ENCODE measurements around the gene PPP2R2D. TPM values are rescaled to one million over a fixed set of nuclear protein-coding genes. Genes with fewer than 3 reads are reported as not detected.

PPP2R2D gene
- total RNA-seq, 1 experiment from 2014 or later = 23.5 TPM

DNA sequence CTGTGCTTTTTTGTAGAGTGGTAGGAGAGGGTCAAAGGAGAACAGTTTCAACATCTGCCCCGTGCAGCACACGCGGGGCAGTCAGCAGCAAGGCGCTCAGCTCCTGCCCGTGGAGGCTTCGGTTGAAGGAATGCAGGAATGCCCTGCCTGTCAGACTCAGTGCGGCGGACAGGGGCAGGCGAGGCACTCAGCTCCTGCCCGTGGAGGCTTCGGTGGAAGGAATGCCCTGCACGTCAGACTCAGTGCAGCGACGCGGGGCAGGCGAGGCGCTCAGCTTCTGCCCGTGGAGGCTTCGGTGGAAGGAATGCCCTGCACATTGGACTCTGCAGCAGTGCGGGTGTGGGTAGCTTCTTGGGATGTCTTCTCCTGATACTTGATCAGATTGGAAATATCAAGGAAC is 37.0 kb downstream of the PPP2R2D start:
- POLR2A ChIA-PET (ENCODE audit: unreplicated experiment) = no interaction called here
- H3K9me2 ChIP-seq (ENCODE audit: insufficient read depth) = no peaks in the 10 kb centered on the region
- H3K4me2 ChIP-seq = no peak overlapping the region
- H4K20me1 ChIP-seq (ENCODE audit: insufficient read depth) = no peaks in the 10 kb centered on the region
- no peaks in the 10 kb centered on the region for H3K9me3 ChIP-seq (ENCODE audit: insufficient read depth, low read depth)
- H3K4me3 ChIP-seq = no peak overlapping the region
- no peak for DNase-seq
- H3K27ac ChIP-seq = no peak overlapping the region
- H3K27me3 ChIP-seq (ENCODE audit: insufficient read depth, low read depth) = no peaks in the 10 kb centered on the region
- no peak for TF ChIP-seq EZH2 (IDR thresholded peaks at IDR 0.05; ENCODE audit: low read depth)
- TF ChIP-seq, protein P1, sequence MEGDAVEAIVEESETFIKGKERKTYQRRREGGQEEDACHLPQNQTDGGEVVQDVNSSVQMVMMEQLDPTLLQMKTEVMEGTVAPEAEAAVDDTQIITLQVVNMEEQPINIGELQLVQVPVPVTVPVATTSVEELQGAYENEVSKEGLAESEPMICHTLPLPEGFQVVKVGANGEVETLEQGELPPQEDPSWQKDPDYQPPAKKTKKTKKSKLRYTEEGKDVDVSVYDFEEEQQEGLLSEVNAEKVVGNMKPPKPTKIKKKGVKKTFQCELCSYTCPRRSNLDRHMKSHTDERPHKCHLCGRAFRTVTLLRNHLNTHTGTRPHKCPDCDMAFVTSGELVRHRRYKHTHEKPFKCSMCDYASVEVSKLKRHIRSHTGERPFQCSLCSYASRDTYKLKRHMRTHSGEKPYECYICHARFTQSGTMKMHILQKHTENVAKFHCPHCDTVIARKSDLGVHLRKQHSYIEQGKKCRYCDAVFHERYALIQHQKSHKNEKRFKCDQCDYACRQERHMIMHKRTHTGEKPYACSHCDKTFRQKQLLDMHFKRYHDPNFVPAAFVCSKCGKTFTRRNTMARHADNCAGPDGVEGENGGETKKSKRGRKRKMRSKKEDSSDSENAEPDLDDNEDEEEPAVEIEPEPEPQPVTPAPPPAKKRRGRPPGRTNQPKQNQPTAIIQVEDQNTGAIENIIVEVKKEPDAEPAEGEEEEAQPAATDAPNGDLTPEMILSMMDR (conservative IDR thresholded peaks at IDR 0.05) = no peak
- H3K4me1 ChIP-seq (replicated peaks; ENCODE audit: insufficient read depth) = no peaks in the 10 kb centered on the region
- H3K36me3 ChIP-seq (ENCODE audit: low read depth) = no peaks in the 10 kb centered on the region
- CTCF ChIA-PET = no interaction called here
- H3K79me2 ChIP-seq (ENCODE audit: low read depth) = peaks cover 6% of the 10 kb centered on the region; the same call in 1 of the 2 replicates
- H2AFZ ChIP-seq = no peak overlapping the region
- intact Hi-C loops (cut with micrococcal nuclease; ENCODE audit: unreplicated experiment) = no loop called here
- no peaks in the 10 kb centered on the region for H3F3A ChIP-seq (ENCODE audit: insufficient read depth, low read depth)
- no TSS peak for BruUV-seq (replicated peaks)

DNA sequence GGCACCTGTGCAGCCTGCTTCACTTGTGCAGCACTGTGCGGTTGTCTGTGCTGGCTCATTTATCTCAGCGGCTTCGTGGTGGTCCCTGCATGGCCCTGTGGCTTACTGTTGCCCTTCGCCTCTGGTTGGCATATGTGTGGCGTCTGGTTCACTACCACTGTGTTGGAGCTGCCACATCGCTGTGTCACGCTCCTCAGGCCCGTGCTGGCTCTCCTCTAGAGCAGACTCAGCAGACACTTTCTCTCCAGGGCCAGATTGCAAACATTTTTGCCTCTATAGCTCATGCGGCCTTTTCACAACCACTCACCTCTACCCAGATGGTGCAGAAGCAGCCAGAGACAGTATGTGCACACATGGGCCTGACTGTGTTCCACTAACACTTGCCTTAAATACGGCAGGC is 37.9 kb downstream of the PPP2R2D start:
- intact Hi-C loops (cut with micrococcal nuclease; ENCODE audit: unreplicated experiment) = no loop called here
- no peak overlapping the region for H3K4me2 ChIP-seq
- no peaks in the 10 kb centered on the region for H3K4me1 ChIP-seq (replicated peaks; ENCODE audit: insufficient read depth)
- CTCF ChIA-PET = no interaction called here
- no peak for DNase-seq
- H2AFZ ChIP-seq = no peak overlapping the region
- no peaks in the 10 kb centered on the region for H3K36me3 ChIP-seq (ENCODE audit: low read depth)
- TF ChIP-seq, protein P1 (conservative IDR thresholded peaks at IDR 0.05) = no peak
- TF ChIP-seq EZH2 (IDR thresholded peaks at IDR 0.05; ENCODE audit: low read depth) = no peak
- H3K27me3 ChIP-seq (ENCODE audit: insufficient read depth, low read depth) = no peaks in the 10 kb centered on the region
- H3K79me2 ChIP-seq (ENCODE audit: low read depth) = no peaks in the 10 kb centered on the region; the same call in 1 of the 2 replicates
- H3K4me3 ChIP-seq = no peak overlapping the region
- no TSS peak for BruUV-seq (replicated peaks)
- no peaks in the 10 kb centered on the region for H3K9me3 ChIP-seq (ENCODE audit: insufficient read depth, low read depth)
- no peaks in the 10 kb centered on the region for H4K20me1 ChIP-seq (ENCODE audit: insufficient read depth)
- no peaks in the 10 kb centered on the region for H3F3A ChIP-seq (ENCODE audit: insufficient read depth, low read depth)
- H3K27ac ChIP-seq = no peak overlapping the region
- no peaks in the 10 kb centered on the region for H3K9me2 ChIP-seq (ENCODE audit: insufficient read depth)
- POLR2A ChIA-PET (ENCODE audit: unreplicated experiment) = no interaction called here

DNA sequence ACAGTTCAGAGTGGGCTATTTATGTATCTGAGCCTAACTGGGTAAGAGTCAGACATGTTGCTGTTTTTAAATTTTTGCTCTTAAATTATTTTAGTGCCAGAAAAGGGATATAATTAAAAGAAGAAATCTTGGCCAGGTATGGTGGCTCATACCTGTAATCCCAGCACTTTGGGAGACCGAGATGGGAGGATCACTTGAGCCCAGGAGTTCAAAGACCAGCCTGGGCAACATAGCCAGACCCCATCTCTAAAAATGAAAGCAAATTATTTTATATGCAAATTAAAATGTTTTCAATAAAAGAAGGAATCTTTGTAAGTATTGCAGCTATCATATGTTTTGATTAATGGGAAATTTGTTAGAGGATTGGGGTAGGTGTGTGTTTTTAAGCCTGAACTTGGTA is 41.6 kb downstream of the PPP2R2D start:
- Histone ChIP-seq H3K4me1 (replicated peaks; ENCODE audit: insufficient read depth) (no peaks in the 10 kb centered on the region), H3K4me2 (no peak overlapping the region), H3K36me3 (ENCODE audit: low read depth) (no peaks in the 10 kb centered on the region), H2AFZ (no peak overlapping the region), H3K9me3 (ENCODE audit: insufficient read depth, low read depth) (no peaks in the 10 kb centered on the region), H3K79me2 (ENCODE audit: low read depth) (no peaks in the 10 kb centered on the region), H3K9me2 (ENCODE audit: insufficient read depth) (no peaks in the 10 kb centered on the region), H3K4me3 (no peak overlapping the region), H3F3A (ENCODE audit: insufficient read depth, low read depth) (no peaks in the 10 kb centered on the region), H4K20me1 (ENCODE audit: insufficient read depth) (no peaks in the 10 kb centered on the region), H3K27me3 (ENCODE audit: insufficient read depth, low read depth) (no peaks in the 10 kb centered on the region), H3K27ac (no peak overlapping the region)
- DNase-seq = no peak
- ChIA-PET POLR2A (ENCODE audit: unreplicated experiment) (no interaction called here), CTCF (no interaction called here)
- no TSS peak for BruUV-seq (replicated peaks)
- TF ChIP-seq, protein P1 (conservative IDR thresholded peaks at IDR 0.05) = no peak
- no peak for TF ChIP-seq EZH2 (IDR thresholded peaks at IDR 0.05; ENCODE audit: low read depth)
- intact Hi-C loops (cut with micrococcal nuclease; ENCODE audit: unreplicated experiment) = no loop called here

All from PC-9 (cell line).